Pancreas (tissue), 10 donors: ENCODE measurements around the gene PRRC2B. TPM values are rescaled to one million over a fixed set of nuclear protein-coding genes. Genes with fewer than 3 reads are reported as not detected.
A peak's percentile ranks its signal among the peaks of the same experiment; 100 is the strongest.

Experiments used
- ATAC-seq, 4 donors: fragments of 200-7000 bp; cut with Tn5 transposase; one replicate each; pipeline versions ENCODE4 v1.8.0 to v1.9.1; 2020; ENCODE audit warnings: mild to moderate bottlenecking in 4 of 4, moderate library complexity in 4 of 4
- DNase-seq, 6 donors: peaks; one replicate each; pipeline ENCODE4 v3.0.0-alpha.2; 2020
- FAIRE-seq: peaks from 2 replicates; lab custom pipeline; 2012; peaks lifted over from hg19 to GRCh38; lab: Jason Lieb, UNC
- H3K27ac ChIP-seq, 4 donors: fragments of 200-600 bp; sonication (generic); 1 replicate in 3 of 4; 2 replicates in 1 of 4; pipeline versions ENCODE4 v1.5.0 to v1.8.0; 2020
- H3K27me3 ChIP-seq, 4 donors: fragments of 200-600 bp; one replicate each; pipeline ENCODE4 v1.8.0; 2021
- H3K36me3 ChIP-seq, 3 donors: fragments of 200-600 bp; sonication (generic) in 1 of 3; one replicate each; pipeline versions ENCODE4 v1.5.0 to v1.8.0; 2020 to 2021
- H3K4me1 ChIP-seq, 3 donors: fragments of 200-600 bp; one replicate each; pipeline ENCODE4 v1.8.0; 2021
- H3K4me3 ChIP-seq, 4 donors: fragments of 200-600 bp; sonication (generic) in 2 of 4; one replicate each; pipeline versions ENCODE4 v1.5.0 to v1.8.0; 2020 to 2021
- H3K9me3 ChIP-seq, 4 donors: fragments of 200-600 bp; one replicate each; pipeline ENCODE4 v1.8.0; 2021
- CTCF ChIP-seq, 4 donors: fragments of 200-600 bp; sonication (generic) in 3 of 4; IDR thresholded peaks; one replicate each; pipeline versions ENCODE4 v1.5.0 to v1.8.0; 2021; ENCODE audit warnings: antibody characterized with exemption in 4 of 4
- WGBS, 2 donors: extraction: QIAGEN DNeasy Blood & Tissue Kit; methylation state at CpG; one replicate each; pipeline ENCODE4 v1.1.7; 2013; 5-methylcytosine and 5-hydroxymethylcytosine counted together
- intact Hi-C, 3 donors: fragments of 100-400 bp; cut with DNase I; formaldehyde crosslinking; loops; one replicate each; pipeline versions ENCODE4 v1.11.1 to v1.14.2; 2022
- polyA plus RNA-seq, 2 donors: library from polyadenylated mRNA; stranded (reverse); fragments of 200-250 nt; gene quantifications; one replicate each; pipeline ENCODE4 v1.2.3, GENCODE V29; 2013
- total RNA-seq, 6 donors: library from RNA; stranded (reverse); fragmentation: NEBNext Ultra II Directional in 4 of 6; extraction: Animal tissue kit (Norgen Biotek cat#: 25700) in 4 of 6; gene quantifications; one replicate each; pipeline versions ENCODE4 v1.2.1 to v1.2.4, GENCODE V29; 2021 to 2023
- donor health status: healthy with polysubstance abuse.
- donor health status: DM: no; HTN: no; CAD: no; lungs with moderate emphysema.
- donor health status: DM: no; HTN: no; CAD: no.
- donor health status: control.
- donor health status: control.
- donor health status: Bipolar disorder and iron deficiency.
- donor health status: DM: yes; HTN: yes; CAD: no.
- donor health status: DM: no; HTN: no; CAD: no.
- donor health status: DM: no; HTN: no; CAD: no.
- donor health status: DM: yes; HTN: yes; CAD: no.

Gene PRRC2B
- total and polyA plus RNA-seq, 8 donors: 44.8 to 132 (median 90.3) TPM

GRCh38 chr9:131399972-131400371, 6.1 kb downstream of the PRRC2B start:
- ATAC-seq (no peak), FAIRE-seq (no peak), DNase-seq (no peak)
- intact Hi-C loops: no loop called here
- no peak overlapping the region for H3K4me3 ChIP-seq
- 92 to 93% methylated on average over 7 of the region's 7 CpGs for WGBS, 2 donors
- H3K36me3 ChIP-seq: no peaks in the 10 kb centered on the region
- no peak for TF ChIP-seq CTCF (IDR thresholded peaks at IDR 0.05)
- no peak overlapping the region for H3K27ac ChIP-seq
- no peaks in the 10 kb centered on the region for H3K9me3 ChIP-seq
- H3K4me1 ChIP-seq: peaks cover 49 to 78% (median 65%) of the 10 kb centered on the region in 3 donors
- H3K27me3 ChIP-seq: no peaks in the 10 kb centered on the region

GRCh38 chr9:131400627-131401026, 6.7 kb downstream of the PRRC2B start:
- ATAC-seq: no peak
- no peak overlapping the region for H3K4me3 ChIP-seq
- 86 to 90% methylated on average over 6 of the region's 6 CpGs for WGBS, 2 donors
- no peak for TF ChIP-seq CTCF (IDR thresholded peaks at IDR 0.05)
- intact Hi-C loops: no loop called here
- H3K27me3 ChIP-seq: no peaks in the 10 kb centered on the region
- no peak for DNase-seq
- H3K36me3 ChIP-seq: no peaks in the 10 kb centered on the region
- H3K4me1 ChIP-seq: peaks cover 50 to 84% (median 72%) of the 10 kb centered on the region in 3 donors
- H3K27ac ChIP-seq: no peak overlapping the region
- no peaks in the 10 kb centered on the region for H3K9me3 ChIP-seq
- FAIRE-seq: no peak

GRCh38 chr9:131402073-131402472, 8.2 kb downstream of the PRRC2B start:
- peak in 1 of 4 donors; percentile 6 for ATAC-seq
- peaks cover 53 to 85% (median 72%) of the 10 kb centered on the region in 3 donors for H3K4me1 ChIP-seq
- intact Hi-C loops: no loop called here
- H3K4me3 ChIP-seq: no peak overlapping the region
- H3K9me3 ChIP-seq: no peaks in the 10 kb centered on the region
- H3K27me3 ChIP-seq: no peaks in the 10 kb centered on the region
- WGBS, 2 donors: 84 to 85% methylated on average over 6 of the region's 6 CpGs
- no peak for FAIRE-seq
- no peak for TF ChIP-seq CTCF (IDR thresholded peaks at IDR 0.05)
- no peaks in the 10 kb centered on the region for H3K36me3 ChIP-seq
- no peak for DNase-seq
- peak overlapping the region in 2 of 4 donors; percentile 71 to 74 for H3K27ac ChIP-seq

GRCh38 chr9:131402738-131403492, 9.0 kb downstream of the PRRC2B start:
- 16 to 18% methylated on average over 12 of the region's 12 CpGs for WGBS, 2 donors
- H3K36me3 ChIP-seq: no peaks in the 10 kb centered on the region
- H3K4me1 ChIP-seq: peaks cover 53 to 85% (median 63%) of the 10 kb centered on the region in 3 donors
- FAIRE-seq (no peak), ATAC-seq (peak; percentile 68 to 88 (median 80)), DNase-seq (peak; percentile 81 to 86 (median 82))
- no peak overlapping the region for H3K4me3 ChIP-seq
- intact Hi-C loops: no loop called here
- no peaks in the 10 kb centered on the region for H3K9me3 ChIP-seq
- peak overlapping the region in 2 of 4 donors; percentile 71 to 74 for H3K27ac ChIP-seq
- no peak for TF ChIP-seq CTCF (IDR thresholded peaks at IDR 0.05)
- H3K27me3 ChIP-seq: no peaks in the 10 kb centered on the region

- no peaks in the 10 kb centered on the region for H3K27me3 ChIP-seq
- ATAC-seq (no peak), DNase-seq (no peak), FAIRE-seq (no peak)
- peak overlapping the region in 2 of 4 donors; percentile 71 to 74 for H3K27ac ChIP-seq
- H3K36me3 ChIP-seq: no peaks in the 10 kb centered on the region
- WGBS, 2 donors: 95 to 96% methylated on average over 6 of the region's 6 CpGs
- no peak for TF ChIP-seq CTCF (IDR thresholded peaks at IDR 0.05)
- H3K4me1 ChIP-seq: peaks cover 54 to 85% (median 61%) of the 10 kb centered on the region in 3 donors
- H3K9me3 ChIP-seq: no peaks in the 10 kb centered on the region
- intact Hi-C loops: no loop called here
- no peak overlapping the region for H3K4me3 ChIP-seq
Measured at GRCh38 chr9:131403493-131403773, 9.5 kb downstream of the PRRC2B start.
